Activated naive CD4-positive, alpha-beta T cell treated with anti-CD3 and anti-CD28 coated beads, Interleukin-2, amount 50 U/mL, for 16 hours (primary cell): ENCODE measurements around the gene GSTO1.

Source experiments
- DNase-seq: peaks from one replicate; pipeline ENCODE4 v3.0.0-alpha.2; 2020

The GSTO1 gene

DNA sequence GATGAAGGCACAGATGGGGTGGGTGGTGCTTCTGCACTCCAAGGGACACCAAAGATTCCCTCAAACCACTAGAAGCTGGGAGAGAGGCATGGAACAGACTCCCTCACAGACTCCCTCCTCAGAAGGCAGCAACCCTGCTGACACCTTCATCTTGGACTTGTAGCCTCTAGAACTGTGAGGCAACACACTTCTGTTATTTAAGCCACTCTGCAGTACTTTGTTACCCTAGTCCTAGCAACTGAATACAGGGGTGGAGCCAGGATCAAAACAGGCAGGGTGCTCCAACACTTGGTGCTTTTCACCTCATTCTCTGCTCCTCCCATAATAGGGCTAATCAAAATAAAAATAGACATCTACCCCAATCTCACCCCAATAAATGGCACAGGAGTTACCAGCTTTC, 2.3 kb upstream of the GSTO1 start:
- no peak for DNase-seq

DNA sequence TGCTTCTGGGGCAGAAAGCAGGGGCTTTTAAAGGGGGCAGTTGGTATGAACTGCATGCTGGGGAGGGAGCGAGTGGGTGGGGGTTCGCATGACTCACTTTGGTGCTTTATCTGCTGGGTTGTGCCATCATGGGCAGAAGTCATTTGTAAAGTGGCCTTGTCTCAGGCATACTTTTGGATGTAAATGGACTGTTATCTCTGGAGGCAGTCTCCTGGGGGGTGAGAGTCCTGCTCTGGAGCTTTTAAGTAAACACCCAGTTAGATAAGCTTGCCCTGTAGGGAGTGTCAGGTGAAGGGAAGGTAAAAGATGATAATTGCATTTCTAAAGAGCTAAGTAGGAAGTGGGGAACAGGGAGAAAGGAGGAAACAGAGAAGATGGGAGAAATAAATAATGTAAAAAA, 1.6 kb upstream of the GSTO1 start:
- peak; percentile 22 for DNase-seq

DNA sequence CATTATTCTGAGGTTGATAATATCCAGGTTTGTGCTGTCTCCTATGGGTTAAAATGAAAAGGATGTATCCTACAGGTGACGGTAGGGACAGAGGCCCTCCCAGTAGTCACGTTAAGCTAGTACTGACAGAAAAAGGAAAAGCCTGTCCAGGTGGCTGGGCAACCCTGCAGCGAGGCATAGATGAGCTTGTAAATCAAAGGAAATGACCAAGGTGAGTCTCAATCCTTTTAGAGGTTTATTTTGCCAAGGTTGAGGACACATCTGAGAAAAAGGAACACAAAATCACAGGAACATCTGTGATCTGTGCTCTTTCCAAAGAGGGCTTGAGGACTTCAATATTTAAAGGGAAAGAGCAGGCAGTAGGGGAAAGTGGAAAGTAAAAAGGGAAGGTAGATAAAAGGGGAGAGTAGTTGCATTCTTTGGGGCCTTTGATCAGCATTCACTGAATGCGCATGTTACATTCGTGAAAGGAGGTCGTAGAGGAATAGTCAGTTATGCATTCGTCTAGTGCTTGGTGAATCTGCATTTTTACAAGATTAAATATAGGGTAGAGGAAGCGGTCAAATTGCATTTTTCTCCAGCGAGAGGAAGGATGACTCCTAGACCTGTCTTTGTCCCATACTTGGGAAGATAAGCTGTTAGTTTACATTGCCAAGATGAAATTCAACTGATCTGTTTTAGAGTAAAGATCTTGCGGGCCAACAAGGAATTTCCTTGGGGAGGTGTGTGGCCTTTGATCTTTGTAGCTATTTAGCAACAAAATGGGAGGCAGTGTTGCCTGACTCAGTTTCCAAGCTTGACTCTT, 884 bp upstream of the GSTO1 start:
- no peak for DNase-seq

DNA sequence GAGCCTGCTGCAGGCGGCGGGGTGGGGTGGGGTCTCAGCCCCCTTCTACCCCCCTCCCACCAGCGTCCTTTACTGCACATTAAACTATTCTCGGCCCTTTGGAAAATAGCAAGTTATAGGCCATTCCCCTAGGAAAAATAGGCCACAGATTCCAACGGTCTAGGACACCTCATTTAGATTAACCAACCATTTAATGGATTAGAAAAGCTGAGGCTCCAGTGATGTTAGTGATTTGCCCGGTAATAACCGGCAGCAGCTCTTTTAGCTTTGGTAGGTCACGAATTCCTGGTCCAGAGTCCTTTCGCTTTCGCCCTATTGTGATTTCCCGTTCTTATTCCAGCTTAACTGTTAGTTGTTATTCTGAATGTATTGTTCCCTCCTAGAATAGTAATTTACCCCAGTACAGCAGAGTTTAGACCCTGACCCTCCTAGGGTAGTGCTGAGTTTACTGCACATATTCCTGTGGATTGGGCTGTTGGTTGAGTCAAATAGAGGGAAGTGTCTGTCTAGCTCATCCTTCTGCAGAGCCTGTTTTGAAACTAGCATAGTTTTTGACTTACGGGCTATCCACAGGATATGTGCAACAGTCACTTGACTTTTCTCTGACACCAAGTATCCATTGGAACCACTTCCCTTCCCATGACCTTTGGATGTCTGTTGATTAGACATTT, 754 bp downstream of the GSTO1 start:
- DNase-seq: no peak

DNA sequence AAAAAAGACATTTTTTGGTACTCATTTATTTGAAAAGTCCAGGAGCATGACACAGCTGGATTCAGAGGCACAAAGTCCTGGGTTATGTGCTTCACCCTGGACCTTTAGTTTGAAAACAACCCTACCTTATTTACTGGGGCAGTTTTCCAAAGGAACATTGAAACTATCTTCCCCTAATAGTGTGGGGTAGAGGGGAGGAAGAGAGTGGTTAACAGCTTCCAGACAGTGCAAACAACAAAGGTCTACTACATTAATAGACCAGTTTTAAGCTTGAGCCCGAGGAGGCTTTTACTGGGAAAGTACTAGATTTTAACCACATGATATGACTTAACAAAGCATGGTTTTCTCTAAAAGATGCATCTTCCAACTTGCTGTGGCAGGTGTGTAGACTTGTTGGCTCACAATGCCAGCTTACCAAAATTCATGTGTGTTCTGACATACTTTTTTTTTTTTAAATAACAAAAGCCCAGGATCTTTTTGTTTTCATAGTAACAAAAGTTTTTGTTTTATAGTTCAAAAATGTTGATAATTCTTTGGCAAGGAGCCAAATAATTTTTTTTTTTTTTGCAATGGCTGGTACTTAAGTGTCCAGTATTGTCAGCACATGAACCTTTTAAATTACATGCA, 1.8 kb downstream of the GSTO1 start:
- DNase-seq: no peak

DNA sequence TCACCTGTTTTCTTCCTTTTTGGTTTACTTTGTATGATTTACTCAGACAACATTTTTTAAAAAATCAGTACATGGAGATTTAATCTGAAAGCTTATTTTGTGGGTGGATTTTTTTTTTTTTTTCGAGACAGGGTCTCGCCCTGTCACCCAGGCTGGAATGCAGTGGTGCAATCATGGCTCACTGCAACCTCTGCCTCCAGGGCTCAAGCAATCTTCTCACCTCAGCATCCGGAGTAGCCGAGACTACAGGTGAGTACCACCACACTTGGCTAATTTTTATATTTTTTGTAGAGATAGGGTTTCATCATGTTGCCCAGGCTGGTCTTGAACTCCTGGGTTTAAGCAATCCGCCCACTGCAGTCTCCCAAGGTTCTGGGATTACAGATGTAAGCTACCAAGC, 2.5 kb downstream of the GSTO1 start:
- DNase-seq: no peak

DNA sequence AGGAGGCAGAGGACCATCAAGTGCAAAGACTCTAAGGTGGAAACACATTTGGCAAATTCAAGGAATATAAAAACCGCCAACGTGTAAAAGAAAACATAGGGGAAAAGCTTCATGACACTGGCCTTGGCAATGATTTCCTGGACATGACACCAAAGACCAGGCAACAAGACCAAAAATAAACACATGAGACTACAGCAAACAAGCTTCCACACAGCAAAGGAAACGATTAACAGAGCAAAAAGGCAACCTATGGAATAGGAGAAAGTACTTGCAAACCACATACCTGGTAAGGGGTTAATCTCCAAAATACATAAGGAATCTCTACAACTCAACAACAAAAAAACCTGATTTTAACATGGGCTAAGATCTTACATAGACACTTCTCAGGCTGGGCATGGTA, 3.5 kb downstream of the GSTO1 start:
- no peak for DNase-seq

DNA sequence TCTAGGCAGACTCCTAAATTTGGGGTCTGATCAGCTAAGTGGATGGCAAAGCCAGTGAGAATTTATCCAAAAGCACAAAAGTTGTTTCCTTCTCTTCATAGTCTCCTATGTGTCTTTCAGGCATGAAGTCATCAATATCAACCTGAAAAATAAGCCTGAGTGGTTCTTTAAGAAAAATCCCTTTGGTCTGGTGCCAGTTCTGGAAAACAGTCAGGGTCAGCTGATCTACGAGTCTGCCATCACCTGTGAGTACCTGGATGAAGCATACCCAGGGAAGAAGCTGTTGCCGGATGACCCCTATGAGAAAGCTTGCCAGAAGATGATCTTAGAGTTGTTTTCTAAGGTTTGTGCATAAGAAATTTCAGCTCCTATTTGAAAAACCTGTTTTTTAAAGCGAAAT, 4.8 kb downstream of the GSTO1 start:
- no peak for DNase-seq

DNA sequence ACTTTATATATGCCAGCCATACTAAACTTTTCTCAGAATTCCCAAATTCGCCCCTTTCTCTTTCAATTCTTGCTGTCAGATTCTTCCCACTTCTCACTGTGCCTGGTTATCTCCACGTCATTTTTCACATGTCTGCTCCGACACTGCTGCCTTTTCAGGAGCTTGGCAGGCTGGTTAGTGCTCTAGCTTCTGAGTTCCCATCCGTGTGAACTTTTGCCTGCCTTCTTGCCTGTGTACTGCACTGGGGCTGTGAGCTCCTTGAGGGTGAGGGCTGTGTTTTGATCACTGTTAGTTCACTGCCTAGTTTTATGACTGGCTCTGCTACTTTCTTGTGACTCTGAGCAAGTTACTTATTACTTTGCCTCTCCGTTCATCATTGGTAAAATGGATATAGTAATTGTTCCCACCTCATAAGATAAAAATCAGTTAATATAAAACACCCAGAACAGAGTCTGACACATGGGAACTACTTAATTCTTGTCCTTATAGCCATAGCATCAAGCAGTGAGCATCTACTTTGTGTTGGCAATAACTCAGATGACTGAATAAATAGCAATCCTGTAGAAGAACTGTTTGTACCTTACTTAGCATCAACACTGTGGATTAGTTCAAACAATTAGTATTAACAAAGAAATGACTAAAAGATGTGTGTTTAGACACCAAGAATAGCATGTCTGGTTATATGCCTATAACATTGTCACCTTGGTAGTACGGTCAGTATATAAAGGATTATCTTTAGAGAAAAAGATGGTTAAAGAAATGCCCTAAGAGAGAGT, 5.5 kb downstream of the GSTO1 start:
- DNase-seq: no peak

DNA sequence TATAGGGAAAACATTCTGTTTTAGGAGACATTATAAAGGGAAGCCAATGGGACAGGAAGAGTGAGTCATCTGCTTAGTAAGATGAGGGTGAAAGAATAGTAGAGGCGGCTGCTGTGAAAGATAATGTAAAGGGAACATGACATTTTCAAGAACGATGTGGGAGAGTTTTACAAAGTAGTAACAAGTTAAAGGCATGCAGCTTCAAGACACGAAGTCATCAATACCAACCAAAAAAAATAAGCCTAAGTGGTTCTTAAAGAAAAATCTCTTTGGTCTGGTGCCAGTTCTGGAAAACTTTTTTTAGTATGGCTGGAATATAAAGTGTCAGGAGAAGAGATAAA, 6.1 kb downstream of the GSTO1 start:
- no peak for DNase-seq

DNA sequence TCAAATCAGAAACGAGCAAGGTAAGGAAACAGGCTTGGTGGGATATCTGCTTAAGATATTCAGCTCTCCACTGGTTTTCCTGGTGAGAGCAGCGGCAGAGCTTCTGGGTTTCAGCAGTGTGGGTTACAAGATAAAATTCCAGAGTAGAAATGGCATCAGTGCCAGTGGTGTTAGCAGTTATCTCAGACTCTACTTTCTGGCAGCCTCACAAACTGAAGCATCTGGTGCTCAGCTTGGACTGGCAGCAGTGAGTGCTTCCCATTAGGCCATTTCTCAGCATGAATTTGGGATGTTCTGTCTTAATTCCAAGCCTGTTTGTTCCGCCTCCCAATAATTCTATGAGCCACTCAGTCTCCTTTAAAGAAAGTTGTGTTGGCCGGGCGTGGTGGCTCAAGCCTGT, 7.4 kb downstream of the GSTO1 start:
- no peak for DNase-seq

DNA sequence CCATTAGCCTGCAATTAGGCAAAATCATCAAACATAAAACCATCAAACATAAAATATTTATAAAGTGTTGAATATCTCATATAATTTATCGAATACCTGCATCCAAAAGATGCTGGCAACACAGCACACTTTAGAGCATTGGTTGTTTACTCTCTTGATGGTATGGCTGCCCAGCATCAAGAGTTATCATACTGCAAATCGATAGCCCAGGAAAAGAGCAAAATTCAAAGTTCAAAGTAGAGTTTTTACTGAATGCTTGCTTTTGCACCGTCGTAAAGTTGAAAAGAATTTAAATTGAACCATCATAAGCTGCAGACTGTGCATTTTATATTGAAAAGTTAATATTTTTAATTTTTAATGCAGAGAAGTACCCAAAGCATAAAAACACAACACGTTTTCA, 10.1 kb downstream of the GSTO1 start:
- no peak for DNase-seq

DNA sequence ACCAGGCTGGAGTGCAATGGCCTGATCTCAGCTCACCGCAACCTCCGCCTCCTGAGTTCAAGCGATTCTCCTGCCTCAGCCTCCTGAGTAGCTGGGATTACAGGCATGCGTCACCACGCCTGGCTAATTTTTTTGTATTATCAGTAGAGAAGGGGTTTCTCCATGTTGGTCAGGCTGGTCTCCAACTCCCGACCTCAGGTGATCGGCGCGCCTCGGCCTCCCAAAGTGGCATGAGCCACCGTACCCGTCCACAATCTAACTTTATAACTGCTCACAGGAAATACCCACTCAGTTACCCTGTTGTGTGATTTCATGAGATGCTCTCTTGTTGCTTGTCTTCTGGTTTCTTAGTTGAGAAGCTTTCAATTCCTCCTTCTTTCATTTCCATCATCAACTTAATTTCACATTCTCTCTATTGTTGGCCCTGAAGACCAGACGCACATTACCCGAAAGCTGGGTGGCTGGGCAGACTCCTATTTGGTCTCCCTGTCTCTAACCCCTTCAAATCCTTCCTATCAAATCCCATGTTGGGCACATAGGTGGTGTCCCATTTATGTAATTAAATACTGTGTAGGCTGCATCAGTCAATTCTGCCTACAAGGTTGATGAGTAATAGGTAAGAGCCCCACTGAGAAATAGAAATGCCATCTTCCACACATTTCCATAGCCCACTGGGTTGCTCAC, 13.2 kb downstream of the GSTO1 start:
- DNase-seq: peak; percentile 43

DNA sequence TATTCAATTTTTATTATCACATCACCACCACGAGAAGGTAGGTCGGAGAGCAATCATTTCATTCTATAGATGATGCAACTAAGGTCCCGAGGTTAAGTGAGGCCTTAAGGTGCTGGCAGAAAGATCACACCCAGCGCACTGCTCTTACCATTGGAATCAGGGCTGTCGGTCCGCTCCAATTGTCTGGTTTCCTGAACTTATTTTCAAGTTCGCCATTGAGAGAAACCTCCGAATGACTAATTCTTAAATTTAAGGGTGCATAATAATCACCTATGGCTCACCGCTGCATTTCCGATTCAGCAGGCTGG, 13.7 kb downstream of the GSTO1 start:
- DNase-seq: no peak

DNA sequence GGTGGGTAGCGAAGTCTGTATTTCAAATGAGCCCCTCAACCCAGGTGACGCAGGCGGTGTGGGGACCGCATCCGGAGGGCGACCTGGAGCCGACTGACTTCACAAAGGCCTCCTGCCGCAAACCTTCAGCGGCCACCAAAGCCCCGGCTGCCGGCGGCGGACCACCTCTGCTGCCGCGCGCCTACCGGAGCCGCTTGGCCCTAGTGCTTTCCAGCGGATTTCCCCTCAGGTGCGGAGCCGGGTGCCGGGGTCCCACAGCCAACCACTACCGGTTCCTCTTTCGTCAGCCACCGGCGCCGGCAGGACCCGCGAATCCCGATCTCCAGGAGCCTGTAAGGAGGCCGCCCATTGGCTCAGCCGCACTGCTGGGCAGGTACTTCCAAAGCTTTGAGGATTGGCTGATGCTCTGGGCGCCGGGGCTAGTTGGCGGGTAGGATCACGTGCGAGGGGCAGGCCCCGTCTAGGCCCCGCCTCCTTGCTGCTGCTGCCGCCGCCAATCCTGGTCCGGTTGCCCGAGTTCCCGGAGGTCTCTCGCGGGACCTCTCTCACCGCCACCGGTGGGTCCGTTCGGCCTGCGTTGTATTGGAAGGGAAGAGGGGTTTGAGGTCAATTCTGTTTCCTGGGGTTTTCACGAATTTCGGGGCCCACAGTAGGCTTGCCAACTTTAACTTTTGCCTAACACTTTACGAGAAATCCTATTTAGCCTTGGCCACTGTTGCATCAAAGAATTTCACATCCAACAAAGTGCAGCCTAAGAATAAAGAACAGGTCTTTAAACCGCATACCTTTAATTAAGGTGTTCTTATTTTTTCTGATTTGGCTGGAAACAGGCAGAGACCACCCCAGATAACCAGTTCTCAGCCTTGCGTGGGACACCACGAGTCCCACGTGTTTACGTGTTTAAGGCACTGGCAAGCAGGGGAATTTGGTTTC, 14.3 kb downstream of the GSTO1 start, which contains the start of gene GSTO2:
GSTO2 (plus strand) TSS at position 472 of the 933 bp plus-strand sequence. CDS start 5,732 bp downstream, outside the sequence.
- peak; percentile 99 for DNase-seq

DNA sequence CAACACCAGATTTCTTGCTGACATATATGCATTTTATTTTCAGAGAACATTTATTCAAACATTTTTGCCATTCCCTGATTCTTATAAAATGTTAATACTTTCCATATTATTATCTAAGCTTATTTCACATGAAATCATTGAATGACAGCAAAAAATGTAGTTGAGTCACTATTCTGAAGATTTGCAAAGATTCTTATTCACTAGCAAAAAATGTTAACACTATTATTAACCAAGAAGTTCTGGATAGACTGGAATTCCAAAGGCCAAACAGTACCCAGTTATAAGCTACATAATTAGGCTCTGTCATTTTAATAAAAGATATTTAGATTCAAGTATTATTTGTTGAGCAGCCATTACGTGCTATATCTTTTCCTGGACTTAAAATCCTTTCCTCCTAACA, 18.6 kb downstream of the GSTO1 start:
- no peak for DNase-seq

DNA sequence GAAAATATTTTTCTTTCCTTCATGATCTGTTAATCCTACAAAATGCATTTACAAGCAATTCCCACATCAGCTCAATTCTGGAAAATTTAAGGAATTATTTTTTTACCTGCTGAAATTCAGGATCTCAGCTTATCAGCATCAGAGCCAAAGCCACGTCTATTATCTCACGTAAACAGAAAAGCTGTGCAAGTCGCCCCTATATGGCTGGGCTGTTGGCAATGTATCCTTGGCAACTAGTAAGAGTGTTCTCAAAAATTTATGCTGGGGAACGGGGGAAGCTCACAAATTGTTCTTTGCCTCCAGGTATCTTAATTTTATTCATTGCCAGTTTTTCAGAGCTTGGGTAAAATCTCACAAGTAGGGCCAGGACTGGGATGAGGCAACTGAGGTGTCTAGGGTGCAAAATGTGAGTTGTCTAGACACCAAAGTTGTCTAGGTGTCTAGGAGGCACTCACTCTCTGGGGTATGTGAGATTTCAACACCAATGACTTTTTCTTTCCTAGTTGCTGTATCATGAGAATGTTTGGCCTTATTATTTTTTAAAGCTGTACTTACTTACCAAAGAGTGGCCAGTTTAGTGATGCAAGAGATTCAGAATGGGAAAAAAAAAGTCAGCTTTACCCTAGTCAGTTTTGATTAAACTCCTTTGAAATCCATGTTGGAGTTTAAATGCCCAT, 19.3 kb downstream of the GSTO1 start:
- no peak for DNase-seq

DNA sequence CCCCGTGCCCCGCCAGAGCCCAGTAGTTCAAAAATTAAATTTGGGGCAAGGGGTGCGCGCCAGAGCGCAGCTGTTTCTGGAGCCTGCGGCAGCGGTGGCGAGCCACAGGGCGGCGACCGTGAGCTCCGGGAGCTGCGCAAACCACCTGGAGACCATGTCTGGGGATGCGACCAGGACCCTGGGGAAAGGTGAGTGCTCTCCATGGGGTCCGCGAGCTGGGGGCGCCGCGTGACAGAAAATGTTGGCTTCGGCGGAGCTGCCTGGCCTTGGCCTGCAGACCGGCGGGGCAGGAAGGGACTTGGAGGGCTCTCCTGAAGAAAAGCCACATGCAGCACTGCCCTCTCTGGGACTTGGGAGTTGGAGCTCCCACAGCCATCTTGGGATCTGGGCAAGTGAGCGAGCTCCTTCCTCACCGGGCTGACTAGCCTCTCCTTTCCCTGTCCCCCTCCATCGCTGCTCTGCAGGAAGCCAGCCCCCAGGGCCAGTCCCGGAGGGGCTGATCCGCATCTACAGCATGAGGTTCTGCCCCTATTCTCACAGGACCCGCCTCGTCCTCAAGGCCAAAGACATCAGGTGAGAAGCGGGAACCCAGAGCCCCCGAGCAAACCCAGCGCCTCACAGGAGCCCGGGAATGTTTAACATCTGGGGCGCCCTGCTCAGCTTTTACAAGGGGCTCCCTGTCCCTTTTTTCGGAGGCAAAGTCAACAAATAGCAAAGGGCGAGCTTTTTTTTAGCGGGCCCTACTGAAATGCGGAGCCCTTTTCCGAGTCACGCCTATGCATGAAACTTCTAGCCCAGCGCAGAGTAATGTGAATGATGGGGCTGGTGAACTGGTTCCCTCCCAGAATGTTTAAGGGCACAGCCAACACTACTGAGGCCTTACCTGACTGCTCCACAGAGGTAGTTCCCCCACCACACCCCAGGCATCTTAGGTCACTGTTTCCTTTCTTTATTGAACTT, 20.4 kb downstream of the GSTO1 start:
- DNase-seq: peak; percentile 58

DNA sequence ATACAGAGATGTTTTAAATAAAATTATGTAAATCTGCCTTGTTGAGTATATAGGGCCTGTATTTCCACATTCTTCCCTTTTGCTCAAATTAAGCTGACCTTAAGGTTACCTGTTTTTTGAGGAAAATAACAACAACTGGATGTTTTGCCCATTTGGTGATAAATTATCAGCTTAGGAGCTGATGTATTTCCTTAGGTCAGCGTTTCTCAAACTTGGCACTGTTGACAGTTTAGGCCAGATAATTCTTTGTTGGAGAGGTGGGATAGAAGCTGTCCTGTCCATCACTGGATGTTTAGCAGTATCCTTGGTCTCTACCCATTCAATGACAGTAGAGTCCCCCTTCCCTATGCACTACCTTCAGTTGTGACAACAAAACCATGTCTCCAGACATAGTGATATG, 21.5 kb downstream of the GSTO1 start:
- no peak for DNase-seq

DNA sequence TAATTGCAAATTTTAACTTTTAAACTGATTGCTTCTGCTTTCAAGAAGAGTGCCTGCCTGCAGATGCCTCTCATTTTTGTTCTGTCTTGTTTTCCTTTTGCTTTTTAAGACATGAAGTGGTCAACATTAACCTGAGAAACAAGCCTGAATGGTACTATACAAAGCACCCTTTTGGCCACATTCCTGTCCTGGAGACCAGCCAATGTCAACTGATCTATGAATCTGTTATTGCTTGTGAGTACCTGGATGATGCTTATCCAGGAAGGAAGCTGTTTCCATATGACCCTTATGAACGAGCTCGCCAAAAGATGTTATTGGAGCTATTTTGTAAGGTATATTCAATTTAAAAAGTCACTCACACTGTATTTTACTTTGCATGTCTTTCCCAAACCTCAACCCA, 23.1 kb downstream of the GSTO1 start:
- DNase-seq: no peak
